Measurements from ENCODE around the gene SPATS2L. TPM values are rescaled to one million over a fixed set of nuclear protein-coding genes. Genes with fewer than 3 reads are reported as not detected.

Gene SPATS2L
- total RNA-seq, 1 experiment from 2014 or later, result 112 TPM

DNA sequence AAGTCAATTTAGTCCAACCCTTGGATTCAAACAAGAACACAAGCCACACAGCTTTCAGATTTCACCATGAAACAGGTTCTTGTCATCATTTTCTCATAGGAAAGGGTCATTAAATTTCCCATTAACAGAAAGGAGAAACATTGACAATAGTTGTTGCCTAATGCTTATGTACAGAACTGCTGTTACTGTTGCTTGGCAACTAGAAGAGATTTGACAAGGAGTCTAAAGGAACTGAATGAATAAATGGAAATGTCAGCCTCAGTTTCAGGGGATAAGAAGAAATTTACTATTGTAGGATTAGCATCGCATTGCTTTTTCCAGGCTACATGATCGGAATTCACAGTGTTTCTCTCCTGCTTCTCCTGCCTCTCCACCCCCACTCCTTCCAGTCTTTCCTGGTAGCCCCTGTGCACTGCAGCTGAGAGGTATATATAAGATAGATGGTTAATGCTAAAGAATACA, 90.3 kb downstream of the SPATS2L start:
- Mint-ChIP-seq H3K36me3 (peaks cover 39% of the 10 kb centered on the region), H3K4me3 (no peak overlapping the region), H3K27ac (peak overlapping the region; percentile 17), H3K4me1 (peaks cover 38% of the 10 kb centered on the region), H3K9me3 (peaks cover 9% of the 10 kb centered on the region), H3K27me3 (ENCODE audit: low read depth) (no peaks in the 10 kb centered on the region)
- TF ChIP-seq, protein P1, sequence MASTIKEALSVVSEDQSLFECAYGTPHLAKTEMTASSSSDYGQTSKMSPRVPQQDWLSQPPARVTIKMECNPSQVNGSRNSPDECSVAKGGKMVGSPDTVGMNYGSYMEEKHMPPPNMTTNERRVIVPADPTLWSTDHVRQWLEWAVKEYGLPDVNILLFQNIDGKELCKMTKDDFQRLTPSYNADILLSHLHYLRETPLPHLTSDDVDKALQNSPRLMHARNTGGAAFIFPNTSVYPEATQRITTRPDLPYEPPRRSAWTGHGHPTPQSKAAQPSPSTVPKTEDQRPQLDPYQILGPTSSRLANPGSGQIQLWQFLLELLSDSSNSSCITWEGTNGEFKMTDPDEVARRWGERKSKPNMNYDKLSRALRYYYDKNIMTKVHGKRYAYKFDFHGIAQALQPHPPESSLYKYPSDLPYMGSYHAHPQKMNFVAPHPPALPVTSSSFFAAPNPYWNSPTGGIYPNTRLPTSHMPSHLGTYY (CRISPR knock-in tag; IDR thresholded peaks at IDR 0.05), result no peak
- TF ChIP-seq, protein P2, sequence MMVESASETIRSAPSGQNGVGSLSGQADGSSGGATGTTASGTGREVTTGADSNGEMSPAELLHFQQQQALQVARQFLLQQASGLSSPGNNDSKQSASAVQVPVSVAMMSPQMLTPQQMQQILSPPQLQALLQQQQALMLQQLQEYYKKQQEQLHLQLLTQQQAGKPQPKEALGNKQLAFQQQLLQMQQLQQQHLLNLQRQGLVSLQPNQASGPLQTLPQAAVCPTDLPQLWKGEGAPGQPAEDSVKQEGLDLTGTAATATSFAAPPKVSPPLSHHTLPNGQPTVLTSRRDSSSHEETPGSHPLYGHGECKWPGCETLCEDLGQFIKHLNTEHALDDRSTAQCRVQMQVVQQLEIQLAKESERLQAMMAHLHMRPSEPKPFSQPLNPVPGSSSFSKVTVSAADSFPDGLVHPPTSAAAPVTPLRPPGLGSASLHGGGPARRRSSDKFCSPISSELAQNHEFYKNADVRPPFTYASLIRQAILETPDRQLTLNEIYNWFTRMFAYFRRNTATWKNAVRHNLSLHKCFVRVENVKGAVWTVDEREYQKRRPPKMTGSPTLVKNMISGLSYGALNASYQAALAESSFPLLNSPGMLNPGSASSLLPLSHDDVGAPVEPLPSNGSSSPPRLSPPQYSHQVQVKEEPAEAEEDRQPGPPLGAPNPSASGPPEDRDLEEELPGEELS (CRISPR knock-in tag; IDR thresholded peaks at IDR 0.05), result no peak
- DNase-seq (ENCODE audit: low spot score) (no peak), ATAC-seq (no peak)
- CTCF ChIA-PET, result no interaction called here
- POLR2A ChIA-PET, result no interaction called here

DNA sequence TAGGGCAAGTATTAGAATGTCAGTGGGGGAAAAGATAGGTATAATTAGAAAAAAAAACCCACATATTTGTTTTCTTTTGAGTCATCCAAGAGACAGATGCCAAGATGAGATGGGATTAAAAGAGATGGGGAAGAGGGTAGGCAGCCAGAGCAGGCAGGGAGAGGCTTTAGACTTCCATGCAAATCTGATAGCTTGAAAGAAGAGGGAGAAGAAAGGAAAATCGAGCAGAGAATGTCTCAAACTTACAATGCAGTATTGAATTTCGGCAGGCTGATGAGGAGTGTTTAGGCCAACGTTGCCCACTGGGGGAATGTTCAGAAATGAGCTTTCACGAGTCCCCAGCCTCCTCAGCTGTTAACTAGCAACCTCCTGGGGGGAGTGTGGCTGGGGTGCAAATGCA, 91.3 kb downstream of the SPATS2L start:
- peak overlapping the region; percentile 31 for H3K27ac Mint-ChIP-seq
- ATAC-seq (peak; percentile 46; the same call in 1 of the 2 replicates), DNase-seq (ENCODE audit: low spot score) (no peak)
- H3K4me1 Mint-ChIP-seq, result peaks cover 38% of the 10 kb centered on the region
- H3K36me3 Mint-ChIP-seq, result peaks cover 39% of the 10 kb centered on the region
- H3K27me3 Mint-ChIP-seq (ENCODE audit: low read depth), result no peaks in the 10 kb centered on the region
- POLR2A ChIA-PET, result interaction anchor here (0.6 kb wide), 1 partner anchor 339 kb away, joined by 4 read pairs; no protein-coding TSS in a partner anchor
- TF ChIP-seq MXD4 (CRISPR knock-in tag; IDR thresholded peaks at IDR 0.05; ENCODE audit: borderline replicate concordance), result no peak
- TF ChIP-seq, protein P3, sequence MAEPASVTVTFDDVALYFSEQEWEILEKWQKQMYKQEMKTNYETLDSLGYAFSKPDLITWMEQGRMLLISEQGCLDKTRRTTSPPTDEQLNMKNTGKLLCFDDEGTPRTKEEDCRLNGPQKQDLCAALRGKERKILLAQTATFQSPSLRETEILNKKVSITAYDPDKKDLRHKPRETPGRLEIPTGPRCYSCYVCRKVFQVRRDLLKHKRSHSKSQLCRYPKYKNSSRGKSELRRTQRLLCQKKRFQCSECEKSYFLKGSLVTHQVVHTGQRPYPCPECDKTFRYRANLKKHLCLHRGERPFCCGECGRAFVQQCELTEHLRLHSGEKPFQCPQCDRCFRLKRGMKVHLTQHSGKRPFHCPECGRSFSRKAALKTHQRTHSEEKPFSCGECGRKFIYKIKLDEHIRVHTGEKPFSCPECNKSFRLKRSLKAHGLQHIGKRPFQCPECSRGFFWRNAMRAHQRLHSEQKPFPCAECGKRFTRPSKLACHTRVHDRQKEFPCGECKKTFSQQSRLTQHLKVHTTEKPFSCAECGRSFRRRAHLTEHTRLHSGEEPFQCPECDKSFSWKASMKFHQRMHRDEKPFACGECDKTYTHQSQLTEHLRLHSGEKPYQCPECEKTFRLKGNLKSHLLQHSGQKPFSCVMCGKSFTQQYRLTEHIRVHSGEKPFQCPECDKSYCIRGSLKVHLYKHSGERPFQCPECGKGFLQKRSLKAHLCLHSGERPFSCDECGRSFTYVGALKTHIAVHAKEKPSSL (CRISPR knock-in tag; conservative IDR thresholded peaks at IDR 0.05), result no peak
- TF ChIP-seq, protein P2 (CRISPR knock-in tag; IDR thresholded peaks at IDR 0.05), result no peak
- TF ChIP-seq, protein P4, sequence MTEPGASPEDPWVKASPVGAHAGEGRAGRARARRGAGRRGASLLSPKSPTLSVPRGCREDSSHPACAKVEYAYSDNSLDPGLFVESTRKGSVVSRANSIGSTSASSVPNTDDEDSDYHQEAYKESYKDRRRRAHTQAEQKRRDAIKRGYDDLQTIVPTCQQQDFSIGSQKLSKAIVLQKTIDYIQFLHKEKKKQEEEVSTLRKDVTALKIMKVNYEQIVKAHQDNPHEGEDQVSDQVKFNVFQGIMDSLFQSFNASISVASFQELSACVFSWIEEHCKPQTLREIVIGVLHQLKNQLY (CRISPR knock-in tag; IDR thresholded peaks at IDR 0.05), result no peak
- no peak for TF ChIP-seq ZNF121 (CRISPR knock-in tag; IDR thresholded peaks at IDR 0.05)
- CTCF ChIA-PET, result interaction anchor here (0.9 to 1.4 kb wide), 2 partner anchors 92 to 198 kb away, joined by 3 read pairs; no protein-coding TSS in a partner anchor
- H3K9me3 Mint-ChIP-seq, result no peaks in the 10 kb centered on the region
- H3K4me3 Mint-ChIP-seq, result no peak overlapping the region

DNA sequence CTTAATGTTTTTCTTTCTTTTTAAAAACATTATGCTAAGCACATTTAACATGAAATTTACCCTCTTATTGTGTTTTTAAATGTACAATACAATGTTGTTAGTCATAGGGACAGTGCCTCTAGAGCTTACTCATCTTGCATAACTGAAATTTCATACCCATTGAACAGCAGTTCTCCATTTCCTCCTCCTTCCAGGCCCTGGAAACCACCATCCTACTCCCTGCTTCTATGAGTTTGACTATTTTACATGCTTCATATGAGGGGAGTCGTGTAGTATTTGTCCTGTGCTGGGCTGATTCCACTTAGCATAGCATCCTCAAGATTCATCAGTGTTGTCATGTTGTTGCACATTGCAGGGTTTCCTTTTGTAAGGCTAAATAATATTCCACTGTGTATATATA, 92.6 kb downstream of the SPATS2L start:
- DNase-seq (ENCODE audit: low spot score), result no peak
- TF ChIP-seq ZNF416 (CRISPR knock-in tag; IDR thresholded peaks at IDR 0.05) (no peak), ZNF317 (CRISPR knock-in tag; IDR thresholded peaks at IDR 0.05; ENCODE audit: borderline replicate concordance, low read depth) (no peak)
- TF ChIP-seq, protein P5, sequence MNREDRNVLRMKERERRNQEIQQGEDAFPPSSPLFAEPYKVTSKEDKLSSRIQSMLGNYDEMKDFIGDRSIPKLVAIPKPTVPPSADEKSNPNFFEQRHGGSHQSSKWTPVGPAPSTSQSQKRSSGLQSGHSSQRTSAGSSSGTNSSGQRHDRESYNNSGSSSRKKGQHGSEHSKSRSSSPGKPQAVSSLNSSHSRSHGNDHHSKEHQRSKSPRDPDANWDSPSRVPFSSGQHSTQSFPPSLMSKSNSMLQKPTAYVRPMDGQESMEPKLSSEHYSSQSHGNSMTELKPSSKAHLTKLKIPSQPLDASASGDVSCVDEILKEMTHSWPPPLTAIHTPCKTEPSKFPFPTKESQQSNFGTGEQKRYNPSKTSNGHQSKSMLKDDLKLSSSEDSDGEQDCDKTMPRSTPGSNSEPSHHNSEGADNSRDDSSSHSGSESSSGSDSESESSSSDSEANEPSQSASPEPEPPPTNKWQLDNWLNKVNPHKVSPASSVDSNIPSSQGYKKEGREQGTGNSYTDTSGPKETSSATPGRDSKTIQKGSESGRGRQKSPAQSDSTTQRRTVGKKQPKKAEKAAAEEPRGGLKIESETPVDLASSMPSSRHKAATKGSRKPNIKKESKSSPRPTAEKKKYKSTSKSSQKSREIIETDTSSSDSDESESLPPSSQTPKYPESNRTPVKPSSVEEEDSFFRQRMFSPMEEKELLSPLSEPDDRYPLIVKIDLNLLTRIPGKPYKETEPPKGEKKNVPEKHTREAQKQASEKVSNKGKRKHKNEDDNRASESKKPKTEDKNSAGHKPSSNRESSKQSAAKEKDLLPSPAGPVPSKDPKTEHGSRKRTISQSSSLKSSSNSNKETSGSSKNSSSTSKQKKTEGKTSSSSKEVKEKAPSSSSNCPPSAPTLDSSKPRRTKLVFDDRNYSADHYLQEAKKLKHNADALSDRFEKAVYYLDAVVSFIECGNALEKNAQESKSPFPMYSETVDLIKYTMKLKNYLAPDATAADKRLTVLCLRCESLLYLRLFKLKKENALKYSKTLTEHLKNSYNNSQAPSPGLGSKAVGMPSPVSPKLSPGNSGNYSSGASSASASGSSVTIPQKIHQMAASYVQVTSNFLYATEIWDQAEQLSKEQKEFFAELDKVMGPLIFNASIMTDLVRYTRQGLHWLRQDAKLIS (CRISPR knock-in tag; IDR thresholded peaks at IDR 0.05; ENCODE audit: borderline replicate concordance), result no peak
- TF ChIP-seq, protein P6, sequence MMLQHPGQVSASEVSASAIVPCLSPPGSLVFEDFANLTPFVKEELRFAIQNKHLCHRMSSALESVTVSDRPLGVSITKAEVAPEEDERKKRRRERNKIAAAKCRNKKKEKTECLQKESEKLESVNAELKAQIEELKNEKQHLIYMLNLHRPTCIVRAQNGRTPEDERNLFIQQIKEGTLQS (CRISPR knock-in tag; conservative IDR thresholded peaks at IDR 0.05), result no peak
- Mint-ChIP-seq H3K36me3 (peaks cover 39% of the 10 kb centered on the region), H3K4me1 (peaks cover 39% of the 10 kb centered on the region), H3K27ac (no peak overlapping the region), H3K9me3 (peaks cover 6% of the 10 kb centered on the region; the same call in 1 of the 2 replicates), H3K4me3 (no peak overlapping the region), H3K27me3 (ENCODE audit: low read depth) (no peaks in the 10 kb centered on the region)
- ATAC-seq, result no peak
- ChIA-PET POLR2A (no interaction called here), CTCF (no interaction called here)
